DMS79 treated with DMSO at 0.1 percent for 48 hours (cell line): Measurements from ENCODE around the gene HABP2.
A peak's percentile ranks its signal among the peaks of the same experiment; 100 is the strongest.

ENCODE experiments used
- DNase-seq: peaks from one replicate; lab custom pipeline; 2025; lab: John Stamatoyannopoulos, UW

The HABP2 gene

DNA sequence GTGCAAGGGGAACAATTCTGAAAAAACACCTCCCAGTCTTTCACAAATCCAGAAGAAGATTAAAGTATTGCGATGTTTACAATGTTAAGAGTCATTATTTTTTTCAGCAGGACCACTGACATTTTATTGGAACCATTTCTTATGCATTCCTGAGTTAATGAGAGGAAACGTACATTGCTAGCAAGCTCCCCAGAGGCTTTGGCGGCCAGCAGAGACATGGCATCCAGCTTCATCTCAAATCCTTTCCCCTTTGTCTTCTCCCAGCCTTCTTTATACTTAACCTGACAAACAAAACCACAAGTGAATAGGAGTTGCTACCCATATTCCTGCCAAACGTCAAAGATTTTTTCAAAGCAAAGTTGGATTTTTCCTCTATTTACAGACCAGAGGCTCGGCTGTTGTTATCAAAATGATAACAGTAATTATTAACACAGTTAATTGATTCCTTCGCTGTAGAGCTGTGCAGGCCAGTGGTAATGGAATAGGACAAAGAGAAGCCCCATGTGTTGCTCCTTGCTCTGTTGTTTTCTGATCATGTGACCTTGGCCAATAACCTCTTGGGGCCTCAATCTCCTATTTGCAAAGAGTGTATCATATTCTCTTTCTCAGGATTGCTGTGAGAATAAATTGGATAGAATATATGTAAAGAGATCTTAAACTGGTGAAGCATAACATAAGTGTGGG, 79.0 kb downstream of the HABP2 start:
- DNase-seq = peak; percentile 9
